Measurements from ENCODE around the gene TTLL6. TPM values are rescaled to one million over a fixed set of nuclear protein-coding genes. Genes with fewer than 3 reads are reported as not detected.
A peak's percentile ranks its signal among the peaks of the same experiment; 100 is the strongest.
"Not testable (repeated sequence)": the region's sequence is repeated elsewhere in the genome, so short reads cannot be mapped to it uniquely, and the experiment has no call there.

The TTLL6 gene
- total and polyA plus RNA-seq, 11 donors = 0.07 to 0.55 (median 0.15) TPM; not detected in 8

- TF ChIP-seq CTCF (IDR thresholded peaks at IDR 0.05) = no peak
- TF ChIP-seq POLR2A (IDR thresholded peaks at IDR 0.05) = peak in 1 of 2 donors; percentile 57
- peak overlapping the region in 11 of 12 donors; percentile 2 to 52 (median 38) for H3K4me3 ChIP-seq
- ATAC-seq (peak; percentile 64 to 86 (median 75)), DNase-seq (peak in 2 of 5 donors; percentile 23 to 55)
- H3K9me3 ChIP-seq = no peaks in the 10 kb centered on the region
- intact Hi-C loops (cut with DNase I) = loop anchor here in 2 of 10 donors (2.0 to 5.0 kb wide), 2 partner anchors 31 to 36 kb away; no protein-coding TSS in a partner anchor
- H3K27me3 ChIP-seq = no peaks in the 10 kb centered on the region
- 2 to 30% (median 6%) methylated on average over 3 of the region's 3 CpGs for WGBS, 4 donors
- peak overlapping the region; percentile 86 to 95 (median 90) for H3K27ac ChIP-seq
- peaks cover 18 to 87% (median 59%) of the 10 kb centered on the region in 12 donors for H3K4me1 ChIP-seq
- peaks cover 0 to 45% (median 37%) of the 10 kb centered on the region in 9 donors for H3K36me3 ChIP-seq
Measured at GRCh38 chr17:48841395-48841831, 24.4 kb upstream of the TTLL6 start.

GRCh38 chr17:48840441-48840840 lies 23.4 kb upstream of the TTLL6 start:
- Histone ChIP-seq H3K4me3 (peak overlapping the region in 2 of 12 donors; percentile 47 to 52), H3K4me1 (peaks cover 18 to 89% (median 66%) of the 10 kb centered on the region in 12 donors), H3K9me3 (no peaks in the 10 kb centered on the region), H3K27ac (peak overlapping the region; percentile 86 to 95 (median 90)), H3K27me3 (no peaks in the 10 kb centered on the region), H3K36me3 (peaks cover 0 to 44% (median 27%) of the 10 kb centered on the region in 9 donors)
- WGBS, 4 donors = 34 to 56% (median 47%) methylated on average over 3 of the region's 3 CpGs
- TF ChIP-seq POLR2A (IDR thresholded peaks at IDR 0.05) (no peak), CTCF (IDR thresholded peaks at IDR 0.05) (no peak)
- no peak for ATAC-seq
- intact Hi-C loops (cut with DNase I) = loop anchor here in 2 of 10 donors (2.0 to 5.0 kb wide), 2 partner anchors 32 to 37 kb away; no protein-coding TSS in a partner anchor
- DNase-seq = no peak

- ATAC-seq; intact Hi-C loops (cut with DNase I); DNase-seq; H3K27me3 ChIP-seq; H3K9me3 ChIP-seq: not testable (repeated sequence)
- Histone ChIP-seq H3K4me3 (peak overlapping the region in 1 of 12 donors; percentile 19), H3K4me1 (peaks cover 15 to 99% (median 79%) of the 10 kb centered on the region in 12 donors), H3K36me3 (peaks cover 0 to 21% (median 3%) of the 10 kb centered on the region in 9 donors), H3K27ac (peak overlapping the region in 9 of 12 donors; percentile 7 to 96 (median 30))
- WGBS, 4 donors = 83 to 94% (median 90%) methylated on average over 4 of the region's 4 CpGs
Measured at GRCh38 chr17:48837458-48837857, 20.4 kb upstream of the TTLL6 start.

GRCh38 chr17:48835971-48836370 lies 18.9 kb upstream of the TTLL6 start:
- peaks cover 0 to 14% (median 0%) of the 10 kb centered on the region in 9 donors for H3K36me3 ChIP-seq
- 89 to 97% (median 93%) methylated on average over 2 of the region's 2 CpGs for WGBS, 4 donors
- peaks cover 14 to 94% (median 76%) of the 10 kb centered on the region in 12 donors for H3K4me1 ChIP-seq
- ATAC-seq (no peak), DNase-seq (no peak)
- no peak for TF ChIP-seq POLR2A (IDR thresholded peaks at IDR 0.05)
- TF ChIP-seq CTCF (IDR thresholded peaks at IDR 0.05) = no peak
- H3K27ac ChIP-seq = peak overlapping the region in 5 of 12 donors; percentile 8 to 96 (median 38)
- H3K9me3 ChIP-seq = no peaks in the 10 kb centered on the region
- no peaks in the 10 kb centered on the region for H3K27me3 ChIP-seq
- intact Hi-C loops (cut with DNase I) = no loop called here
- H3K4me3 ChIP-seq = no peak overlapping the region
